ENCODE results near the gene NCEH1. TPM values are rescaled to one million over a fixed set of nuclear protein-coding genes. Genes with fewer than 3 reads are reported as not detected.
A peak's percentile ranks its signal among the peaks of the same experiment; 100 is the strongest.

NCEH1 gene
- total and polyA plus RNA-seq, 4 donors, result 6.3 to 52.1 (median 10.6) TPM

DNA sequence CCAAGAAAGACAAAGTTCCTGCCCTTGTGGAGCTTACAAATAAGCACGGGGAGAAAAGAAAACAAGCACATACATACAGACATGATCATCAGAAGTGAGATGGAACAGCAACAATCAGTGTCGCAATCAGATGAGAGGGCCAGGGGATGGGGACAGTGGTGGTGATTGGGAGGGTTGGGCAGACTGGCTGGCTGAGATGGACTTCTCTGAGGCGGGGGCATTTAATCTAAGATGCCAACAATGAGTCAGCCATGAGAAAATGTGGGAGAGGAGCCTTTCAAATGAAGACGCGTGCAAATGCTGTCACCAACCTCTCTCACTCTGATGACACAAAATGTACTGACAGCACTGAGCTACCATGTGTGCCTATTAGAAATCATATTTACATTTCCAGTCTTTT, 81.4 kb downstream of the NCEH1 start:
- TF ChIP-seq, protein P1, sequence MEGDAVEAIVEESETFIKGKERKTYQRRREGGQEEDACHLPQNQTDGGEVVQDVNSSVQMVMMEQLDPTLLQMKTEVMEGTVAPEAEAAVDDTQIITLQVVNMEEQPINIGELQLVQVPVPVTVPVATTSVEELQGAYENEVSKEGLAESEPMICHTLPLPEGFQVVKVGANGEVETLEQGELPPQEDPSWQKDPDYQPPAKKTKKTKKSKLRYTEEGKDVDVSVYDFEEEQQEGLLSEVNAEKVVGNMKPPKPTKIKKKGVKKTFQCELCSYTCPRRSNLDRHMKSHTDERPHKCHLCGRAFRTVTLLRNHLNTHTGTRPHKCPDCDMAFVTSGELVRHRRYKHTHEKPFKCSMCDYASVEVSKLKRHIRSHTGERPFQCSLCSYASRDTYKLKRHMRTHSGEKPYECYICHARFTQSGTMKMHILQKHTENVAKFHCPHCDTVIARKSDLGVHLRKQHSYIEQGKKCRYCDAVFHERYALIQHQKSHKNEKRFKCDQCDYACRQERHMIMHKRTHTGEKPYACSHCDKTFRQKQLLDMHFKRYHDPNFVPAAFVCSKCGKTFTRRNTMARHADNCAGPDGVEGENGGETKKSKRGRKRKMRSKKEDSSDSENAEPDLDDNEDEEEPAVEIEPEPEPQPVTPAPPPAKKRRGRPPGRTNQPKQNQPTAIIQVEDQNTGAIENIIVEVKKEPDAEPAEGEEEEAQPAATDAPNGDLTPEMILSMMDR (IDR thresholded peaks at IDR 0.05; ENCODE audit: control extremely low read depth, extremely low read depth), result no peak
- Histone ChIP-seq H3K36me3 (ENCODE audit: control insufficient read depth in 4 of 4, insufficient read depth in 4 of 4, low read length in 4 of 4) (peaks cover 0 to 7% (median under 1%) of the 10 kb centered on the region in 4 donors), H3K4me1 (ENCODE audit: control insufficient read depth in 5 of 5, insufficient read depth in 5 of 5, low read length in 5 of 5) (peaks cover 0 to 2% (median 0%) of the 10 kb centered on the region in 5 donors), H3K4me3 (no peak overlapping the region), H3K9ac (ENCODE audit: insufficient read depth in 1 of 2, low read length in 2 of 2) (no peak overlapping the region), H3K27me3 (ENCODE audit: control insufficient read depth in 3 of 3, insufficient read depth in 3 of 3, low read length in 2 of 3) (no peaks in the 10 kb centered on the region), H3K27ac (ENCODE audit: low read depth in 1 of 2, low read length in 1 of 2) (no peak overlapping the region), H3K9me3 (ENCODE audit: control insufficient read depth in 4 of 4, insufficient read depth in 3 of 4, low read length in 3 of 4) (no peaks in the 10 kb centered on the region)
- ATAC-seq (ENCODE audit: insufficient read depth, low FRiP score) (no peak), DNase-seq (no peak)
- 88 to 90% methylated on average over 5 of the region's 5 CpGs for WGBS, 2 donors

DNA sequence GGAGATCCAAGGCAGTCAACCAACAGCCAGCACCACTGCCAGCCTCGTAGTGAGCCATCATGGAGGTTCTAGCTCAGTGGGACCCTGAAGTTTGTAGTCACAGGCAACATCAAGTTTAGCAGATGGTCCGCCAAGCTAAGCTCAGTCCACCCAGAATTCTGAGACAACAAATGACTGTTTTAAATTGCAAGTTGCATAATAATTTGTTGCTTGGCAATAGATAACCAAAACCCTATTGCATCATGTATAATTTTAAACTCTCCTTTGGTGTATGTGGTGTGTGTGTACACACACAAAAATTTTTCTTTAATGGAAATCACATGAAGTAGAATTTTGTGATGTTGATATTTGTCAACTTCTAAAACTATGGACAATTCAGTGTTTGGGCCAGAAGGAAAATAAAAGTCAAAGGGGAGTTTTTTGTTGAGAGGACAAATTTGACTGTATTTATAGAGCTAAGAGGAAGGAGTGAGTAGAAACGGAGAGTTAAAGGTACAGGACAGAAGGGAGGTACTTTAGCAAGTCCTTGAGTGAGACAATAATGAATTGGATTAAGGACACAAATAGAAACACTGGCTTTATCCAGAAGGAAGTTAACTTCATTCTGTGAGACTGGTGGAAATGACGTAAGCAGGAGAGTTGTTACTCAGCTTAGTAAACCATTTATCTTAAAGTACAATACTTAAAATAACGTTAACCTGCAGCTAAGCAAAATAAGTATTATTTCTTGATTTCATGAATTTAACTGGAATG, 83.6 kb downstream of the NCEH1 start:
- Histone ChIP-seq H3K4me3 (no peak overlapping the region), H3K27ac (ENCODE audit: low read depth in 1 of 2, low read length in 1 of 2) (peak overlapping the region; percentile 40 to 63), H3K9me3 (ENCODE audit: control insufficient read depth in 4 of 4, insufficient read depth in 3 of 4, low read length in 3 of 4) (peaks cover 0 to 2% (median 0%) of the 10 kb centered on the region in 4 donors), H3K27me3 (ENCODE audit: control insufficient read depth in 3 of 3, insufficient read depth in 3 of 3, low read length in 2 of 3) (no peaks in the 10 kb centered on the region), H3K36me3 (ENCODE audit: control insufficient read depth in 4 of 4, insufficient read depth in 4 of 4, low read length in 4 of 4) (peaks cover 0 to 4% (median 0%) of the 10 kb centered on the region in 4 donors), H3K9ac (ENCODE audit: insufficient read depth in 1 of 2, low read length in 2 of 2) (no peak overlapping the region), H3K4me1 (ENCODE audit: control insufficient read depth in 5 of 5, insufficient read depth in 5 of 5, low read length in 5 of 5) (peaks cover 0 to 5% (median 0%) of the 10 kb centered on the region in 5 donors)
- DNase-seq (peak in 2 of 3 donors; percentile 56 to 69), ATAC-seq (ENCODE audit: insufficient read depth, low FRiP score) (peak; percentile 29)
- TF ChIP-seq, protein P1 (IDR thresholded peaks at IDR 0.05; ENCODE audit: control extremely low read depth, extremely low read depth), result no peak
- 37 to 49% methylated on average over 5 of the region's 5 CpGs for WGBS, 2 donors

DNA sequence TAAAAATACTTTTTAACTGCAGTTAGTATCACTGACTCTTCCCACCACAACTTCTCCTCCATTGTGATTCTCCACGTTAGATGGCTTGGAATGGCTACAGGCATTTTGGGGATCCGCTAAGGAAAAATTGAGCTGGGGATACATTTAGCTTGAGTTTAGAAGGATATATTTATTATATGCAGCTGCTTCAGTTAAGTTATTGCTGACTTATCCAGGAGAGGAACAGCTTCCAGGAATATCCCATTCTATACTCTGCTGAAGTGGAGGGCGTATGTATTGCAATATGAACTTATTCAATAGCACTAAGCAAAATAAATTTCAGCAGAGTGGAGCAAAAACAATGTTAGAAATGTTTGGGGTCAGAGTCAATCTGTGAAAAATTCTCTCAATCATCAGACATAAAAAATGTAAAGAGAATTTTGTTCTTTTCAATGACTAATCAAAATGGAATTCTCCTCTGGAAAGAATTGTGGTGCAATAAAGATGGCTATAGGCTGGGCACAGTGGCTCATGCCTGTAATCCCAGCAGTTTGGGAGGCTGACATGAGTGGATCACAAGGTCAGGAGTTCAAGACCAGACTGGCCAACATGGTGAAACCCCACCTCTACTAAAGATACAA, 84.7 kb downstream of the NCEH1 start:
- DNase-seq (no peak), ATAC-seq (ENCODE audit: insufficient read depth, low FRiP score) (no peak)
- 64 to 65% methylated on average over 3 of the region's 3 CpGs for WGBS, 2 donors
- H3K36me3 ChIP-seq (ENCODE audit: control insufficient read depth in 4 of 4, insufficient read depth in 4 of 4, low read length in 4 of 4), result peaks cover 0 to 2% (median 0%) of the 10 kb centered on the region in 4 donors
- TF ChIP-seq, protein P1 (IDR thresholded peaks at IDR 0.05; ENCODE audit: control extremely low read depth, extremely low read depth), result no peak
- H3K4me1 ChIP-seq (ENCODE audit: control insufficient read depth in 5 of 5, insufficient read depth in 5 of 5, low read length in 5 of 5), result peaks cover 0 to 5% (median 0%) of the 10 kb centered on the region in 5 donors
- no peaks in the 10 kb centered on the region for H3K27me3 ChIP-seq (ENCODE audit: control insufficient read depth in 3 of 3, insufficient read depth in 3 of 3, low read length in 2 of 3)
- peaks cover 0 to 2% (median 0%) of the 10 kb centered on the region in 4 donors for H3K9me3 ChIP-seq (ENCODE audit: control insufficient read depth in 4 of 4, insufficient read depth in 3 of 4, low read length in 3 of 4)
- H3K27ac ChIP-seq (ENCODE audit: low read depth in 1 of 2, low read length in 1 of 2), result no peak overlapping the region
- H3K4me3 ChIP-seq, result no peak overlapping the region
- no peak overlapping the region for H3K9ac ChIP-seq (ENCODE audit: insufficient read depth in 1 of 2, low read length in 2 of 2)

All from lung (tissue), 12 donors.